Rectal smooth muscle tissue (tissue), 1 donor: ENCODE measurements around the gene MAPK7.

Experiments used
- H3K27ac ChIP-seq: one replicate; pipeline ENCODE4 v1.7.0; 2013; ENCODE audit warnings: low read depth, low read length, inconsistent platforms
- H3K27me3 ChIP-seq: one replicate; pipeline ENCODE4 v1.7.0; 2013; ENCODE audit warnings: low read length; ENCODE audit not compliant: control insufficient read depth, insufficient read depth
- H3K36me3 ChIP-seq: one replicate; pipeline ENCODE4 v1.7.0; 2013; ENCODE audit warnings: low read length; ENCODE audit not compliant: control insufficient read depth, insufficient read depth
- H3K4me1 ChIP-seq: one replicate; pipeline ENCODE4 v1.7.0; 2013; ENCODE audit warnings: low read length; ENCODE audit not compliant: control insufficient read depth, insufficient read depth
- H3K4me3 ChIP-seq: one replicate; pipeline ENCODE4 v1.7.0; 2013; ENCODE audit warnings: low read length
- H3K9ac ChIP-seq: one replicate; pipeline ENCODE4 v1.7.0; 2013; ENCODE audit warnings: low read length

The MAPK7 gene

DNA sequence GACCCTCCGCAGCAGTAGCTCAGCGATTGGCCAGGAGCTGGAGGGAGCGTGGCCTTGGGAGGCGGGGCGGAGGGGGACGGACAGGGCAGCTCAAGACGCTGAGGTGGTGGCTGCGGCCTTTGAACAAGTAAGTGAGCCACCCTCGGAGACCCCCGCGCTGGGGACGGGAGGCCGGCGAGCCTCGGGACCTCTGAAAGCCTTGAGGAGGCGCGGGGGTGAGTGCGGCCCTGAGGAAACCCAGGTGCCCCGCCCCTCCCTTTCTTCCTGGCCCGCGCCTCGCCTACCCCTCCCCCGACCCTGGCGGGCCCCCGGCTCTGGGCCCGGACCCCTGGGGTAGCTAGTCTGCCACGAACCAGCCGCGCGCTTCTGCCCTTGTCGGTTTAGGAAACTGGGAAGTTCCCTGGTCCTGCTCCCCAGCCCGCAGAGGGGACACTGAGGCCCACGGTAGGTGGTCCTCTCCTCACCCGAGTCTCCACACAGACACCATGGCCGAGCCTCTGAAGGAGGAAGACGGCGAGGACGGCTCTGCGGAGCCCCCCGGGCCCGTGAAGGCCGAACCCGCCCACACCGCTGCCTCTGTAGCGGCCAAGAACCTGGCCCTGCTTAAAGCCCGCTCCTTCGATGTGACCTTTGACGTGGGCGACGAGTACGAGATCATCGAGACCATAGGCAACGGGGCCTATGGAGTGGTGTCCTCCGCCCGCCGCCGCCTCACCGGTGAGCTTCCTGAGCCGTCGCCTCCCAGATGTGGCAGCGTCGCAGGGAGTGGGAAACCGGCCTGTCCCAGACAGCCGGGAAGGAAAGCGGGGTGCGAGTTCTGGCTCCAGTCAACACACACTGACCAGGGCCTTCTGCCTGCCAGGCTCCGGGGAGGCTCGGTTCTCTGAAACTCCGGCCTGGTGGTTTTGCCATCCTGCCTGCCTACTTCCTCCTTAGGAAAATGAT lies at the start of gene MAPK7:
Gene MAPK7 (plus strand): TSS at position 83 of the 945 bp plus-strand sequence. CDS start 403 bp downstream, at position 486.
- peak within 1 kb of the TSS; percentile 70 for H3K9ac ChIP-seq
- peak within 1 kb of the TSS; percentile 95 for H3K27ac ChIP-seq
- H3K4me1 ChIP-seq: peaks cover 17% of the 10 kb centered on the region
- H3K4me3 ChIP-seq: peak within 1 kb of the TSS; percentile 91
- peaks cover 18% of the 10 kb centered on the region for H3K36me3 ChIP-seq
- no peaks in the 10 kb centered on the region for H3K27me3 ChIP-seq

GRCh38 chr17:19329136-19329535 lies 49.2 kb upstream of the MAPK7 start:
- no peaks in the 10 kb centered on the region for H3K27me3 ChIP-seq
- no peak overlapping the region for H3K4me3 ChIP-seq
- H3K27ac ChIP-seq: no peak overlapping the region
- H3K36me3 ChIP-seq: peaks cover 3% of the 10 kb centered on the region
- H3K4me1 ChIP-seq: peaks cover 2% of the 10 kb centered on the region
- H3K9ac ChIP-seq: no peak overlapping the region

DNA sequence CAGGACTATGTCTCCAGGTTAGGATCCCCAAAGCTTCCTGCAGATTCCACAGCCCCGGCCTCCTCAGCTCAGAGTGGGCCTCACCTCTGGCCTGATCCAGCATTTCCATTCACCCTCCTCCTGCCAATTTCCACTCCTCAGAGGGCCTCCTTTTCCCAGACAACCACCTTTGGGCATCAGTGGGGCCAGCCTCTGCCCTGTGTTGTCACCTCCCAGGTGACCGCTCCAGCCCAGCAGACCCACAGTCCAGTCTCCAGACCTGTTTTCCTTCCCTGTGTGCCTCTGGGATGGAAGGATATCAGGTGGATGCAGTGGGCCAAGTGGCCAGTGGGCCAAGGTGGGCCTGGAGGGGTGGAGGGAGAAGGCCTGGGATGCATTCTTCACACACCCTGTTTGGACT lies 48.5 kb upstream of the MAPK7 start:
- H3K27ac ChIP-seq: no peak overlapping the region
- H3K36me3 ChIP-seq: peaks cover 3% of the 10 kb centered on the region
- no peak overlapping the region for H3K9ac ChIP-seq

GRCh38 chr17:19330271-19330670 lies 48.0 kb upstream of the MAPK7 start:
- no peak overlapping the region for H3K4me3 ChIP-seq
- H3K27ac ChIP-seq: no peak overlapping the region
- H3K36me3 ChIP-seq: peaks cover 3% of the 10 kb centered on the region
- H3K9ac ChIP-seq: no peak overlapping the region
- peaks cover 2% of the 10 kb centered on the region for H3K4me1 ChIP-seq
- no peaks in the 10 kb centered on the region for H3K27me3 ChIP-seq

More for the DNA sequence above, 48.5 kb upstream of the MAPK7 start:
- H3K4me3 ChIP-seq: no peak overlapping the region
- no peaks in the 10 kb centered on the region for H3K27me3 ChIP-seq
- H3K4me1 ChIP-seq: peaks cover 2% of the 10 kb centered on the region

- Histone ChIP-seq H3K4me3 (no peak overlapping the region), H3K27me3 (no peaks in the 10 kb centered on the region), H3K4me1 (peaks cover 2% of the 10 kb centered on the region), H3K27ac (no peak overlapping the region), H3K9ac (no peak overlapping the region), H3K36me3 (peaks cover 3% of the 10 kb centered on the region)
Observed at GRCh38 chr17:19331134-19331533, 47.2 kb upstream of the MAPK7 start.

- Histone ChIP-seq H3K27ac (no peak overlapping the region), H3K27me3 (no peaks in the 10 kb centered on the region), H3K4me3 (no peak overlapping the region), H3K36me3 (peaks cover 3% of the 10 kb centered on the region), H3K4me1 (peaks cover 2% of the 10 kb centered on the region), H3K9ac (no peak overlapping the region)
Observed at GRCh38 chr17:19331543-19332245, 46.6 kb upstream of the MAPK7 start.

GRCh38 chr17:19332371-19333131 lies 45.7 kb upstream of the MAPK7 start:
- Histone ChIP-seq H3K27me3 (no peaks in the 10 kb centered on the region), H3K4me1 (peaks cover 2% of the 10 kb centered on the region), H3K4me3 (no peak overlapping the region), H3K9ac (no peak overlapping the region), H3K36me3 (peaks cover 3% of the 10 kb centered on the region), H3K27ac (no peak overlapping the region)

GRCh38 chr17:19333132-19333440 lies 45.2 kb upstream of the MAPK7 start:
- Histone ChIP-seq H3K4me1 (peaks cover 2% of the 10 kb centered on the region), H3K4me3 (no peak overlapping the region), H3K36me3 (peaks cover 3% of the 10 kb centered on the region), H3K27me3 (no peaks in the 10 kb centered on the region), H3K27ac (no peak overlapping the region), H3K9ac (no peak overlapping the region)

GRCh38 chr17:19333736-19334290 lies 44.5 kb upstream of the MAPK7 start:
- Histone ChIP-seq H3K36me3 (peaks cover under 1% of the 10 kb centered on the region), H3K4me1 (peaks cover 2% of the 10 kb centered on the region)

DNA sequence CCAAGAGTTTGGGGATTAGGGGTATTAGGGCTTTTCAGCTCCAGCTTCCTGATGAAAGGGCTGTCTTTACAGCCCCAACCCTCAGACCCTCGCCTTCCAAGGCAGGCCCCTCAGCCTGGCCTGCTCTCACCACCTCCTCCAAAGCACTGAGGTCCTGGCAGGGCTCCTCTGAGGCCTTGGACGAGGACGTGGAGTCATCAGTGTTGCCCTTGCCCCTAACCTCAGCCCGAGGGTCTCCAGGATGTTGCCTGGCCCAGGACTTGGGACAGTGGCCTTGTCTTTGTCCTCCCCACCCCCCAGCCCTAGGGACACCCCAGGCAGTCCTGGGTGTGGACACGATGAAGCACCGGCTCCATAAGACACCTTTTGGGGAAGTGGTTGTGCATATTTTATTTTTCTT lies 44.0 kb upstream of the MAPK7 start:
- no peak overlapping the region for H3K27ac ChIP-seq
- no peak overlapping the region for H3K4me3 ChIP-seq
- H3K4me1 ChIP-seq: peaks cover 2% of the 10 kb centered on the region
- H3K27me3 ChIP-seq: no peaks in the 10 kb centered on the region
- H3K36me3 ChIP-seq: no peaks in the 10 kb centered on the region
- H3K9ac ChIP-seq: no peak overlapping the region

More at GRCh38 chr17:19333736-19334290, 44.5 kb upstream of the MAPK7 start:
- Histone ChIP-seq H3K9ac (no peak overlapping the region), H3K4me3 (no peak overlapping the region), H3K27me3 (no peaks in the 10 kb centered on the region), H3K27ac (no peak overlapping the region)

DNA sequence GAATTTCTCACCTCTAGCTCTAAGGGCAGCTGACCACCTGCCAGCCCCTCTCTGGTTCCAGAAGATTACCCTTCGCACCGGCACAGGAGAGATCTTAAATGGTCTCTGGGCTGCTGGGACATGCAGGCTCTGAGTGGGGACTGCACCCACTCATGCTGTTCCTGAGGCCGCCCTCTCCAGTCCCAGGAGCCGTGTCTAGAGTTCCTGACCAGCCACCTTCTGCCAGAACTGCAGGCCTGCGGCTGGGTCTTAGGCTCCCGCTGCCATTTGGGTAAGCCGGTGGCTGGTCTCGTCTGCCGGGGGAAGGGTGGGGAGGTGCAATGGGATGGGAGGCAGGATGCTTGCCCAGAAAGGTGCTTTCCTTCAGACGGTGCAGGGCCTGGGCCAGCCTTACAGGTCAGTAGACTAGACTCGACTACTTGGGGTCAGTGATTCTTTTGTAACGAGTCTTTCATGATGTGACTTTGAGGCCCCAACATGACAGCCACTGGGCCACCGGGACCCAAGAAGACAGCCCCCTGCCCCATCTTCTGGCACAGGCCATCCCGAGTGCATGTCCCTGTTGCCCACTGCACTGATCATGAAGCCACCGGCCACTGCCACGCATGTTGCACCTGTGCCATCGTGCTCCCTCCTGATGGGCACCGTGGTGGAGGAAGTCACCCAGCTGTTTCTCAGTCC lies 42.2 kb upstream of the MAPK7 start:
- Histone ChIP-seq H3K4me3 (no peak overlapping the region), H3K4me1 (peaks cover 2% of the 10 kb centered on the region), H3K36me3 (no peaks in the 10 kb centered on the region), H3K27me3 (no peaks in the 10 kb centered on the region), H3K27ac (no peak overlapping the region), H3K9ac (no peak overlapping the region)
